Neural progenitor cell (in vitro differentiated cells): ENCODE data around the gene BUD23.

Experiments
- CTCF ChIP-seq: fragments of 200-600 bp; sonication (generic); IDR thresholded peaks from 2 replicates; pipeline ENCODE4 v1.5.1; 2017; ENCODE audit warnings: antibody characterized with exemption, mild to moderate bottlenecking
- EZH2 ChIP-seq: fragments of 200-600 bp; sonication (generic); IDR thresholded peaks from 2 replicates; pipeline ENCODE4 v1.6.1; 2017; ENCODE audit warnings: antibody characterized with exemption, mild to moderate bottlenecking, moderate library complexity
- EZH2phosphoT487 ChIP-seq: fragments of 200-600 bp; sonication (generic); IDR thresholded peaks from 2 replicates; pipeline ENCODE4 v1.6.1; 2017; ENCODE audit warnings: antibody characterized with exemption

DNA sequence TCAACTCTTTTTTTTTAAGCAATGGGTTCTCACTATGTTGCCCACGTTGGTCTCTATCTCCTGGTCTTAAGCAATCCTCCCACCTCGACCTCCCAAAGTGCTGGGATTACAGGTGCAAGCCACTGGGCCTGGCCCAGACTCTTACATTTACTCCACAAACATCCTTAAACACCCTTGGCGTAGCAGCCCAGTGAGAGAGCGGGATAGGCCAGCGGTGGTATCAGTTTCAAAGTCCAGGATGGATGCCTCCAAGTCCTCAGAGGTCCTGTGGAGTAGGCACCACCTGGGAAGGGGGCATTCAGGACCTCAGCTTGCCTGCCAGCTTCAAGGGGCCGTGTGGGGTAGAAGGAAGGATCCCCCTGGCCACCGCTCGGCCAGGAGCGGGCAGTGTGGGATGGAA, 33.8 kb upstream of the BUD23 start:
- TF ChIP-seq CTCF (no peak), EZH2 (no peak), EZH2phosphoT487 (no peak)
